ENCODE measurements around the gene ANKRD10.

The ANKRD10 gene

DNA sequence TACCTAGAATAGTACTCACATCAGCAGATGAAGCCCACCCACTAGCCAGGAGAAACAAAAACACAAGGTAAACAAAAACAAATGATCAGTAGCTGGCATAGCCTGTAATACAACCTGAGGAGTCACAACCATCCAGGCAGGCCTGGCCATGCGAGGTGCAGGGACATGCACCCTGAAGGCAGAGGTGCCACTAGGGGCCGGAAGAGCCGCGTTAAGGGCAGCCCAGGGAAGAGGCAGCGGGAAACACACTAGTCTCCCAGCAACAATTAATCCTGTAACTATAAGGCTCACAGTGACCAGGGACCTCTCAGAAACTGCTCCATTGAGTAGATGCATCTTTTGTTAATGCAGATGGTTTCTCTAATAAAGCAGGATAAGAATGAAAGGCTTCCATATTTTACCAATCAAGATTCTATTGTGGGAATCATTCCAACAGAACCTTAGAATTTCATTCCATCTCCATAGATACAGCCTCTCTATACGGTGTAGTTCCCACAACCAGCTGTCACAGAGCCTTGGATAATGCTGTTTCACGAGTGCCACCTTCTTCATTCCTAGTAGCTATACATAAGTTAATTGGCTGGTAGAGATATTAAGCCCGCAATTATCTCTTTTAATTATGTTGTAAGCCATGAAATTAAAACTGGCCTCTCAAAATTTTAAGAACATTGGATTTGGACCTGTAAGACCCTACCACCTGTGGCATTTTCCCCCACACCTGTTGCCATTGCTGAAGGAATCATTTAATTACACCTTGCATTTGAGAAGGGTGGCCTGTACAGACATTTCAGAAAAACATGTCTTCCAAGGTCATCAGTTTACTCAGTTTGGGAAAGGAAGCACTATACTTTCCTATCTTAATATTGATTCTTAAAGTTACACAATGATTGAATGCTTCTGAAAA lies 28.7 kb downstream of the ANKRD10 start:
- DNase-seq (ENCODE audit: low spot score): no peak

GRCh38 chr13:110885516-110885915 lies 29.4 kb downstream of the ANKRD10 start:
- no peak for DNase-seq (ENCODE audit: low spot score)

GRCh38 chr13:110884517-110884916 lies 30.4 kb downstream of the ANKRD10 start:
- no peak for DNase-seq (ENCODE audit: low spot score)

DNA sequence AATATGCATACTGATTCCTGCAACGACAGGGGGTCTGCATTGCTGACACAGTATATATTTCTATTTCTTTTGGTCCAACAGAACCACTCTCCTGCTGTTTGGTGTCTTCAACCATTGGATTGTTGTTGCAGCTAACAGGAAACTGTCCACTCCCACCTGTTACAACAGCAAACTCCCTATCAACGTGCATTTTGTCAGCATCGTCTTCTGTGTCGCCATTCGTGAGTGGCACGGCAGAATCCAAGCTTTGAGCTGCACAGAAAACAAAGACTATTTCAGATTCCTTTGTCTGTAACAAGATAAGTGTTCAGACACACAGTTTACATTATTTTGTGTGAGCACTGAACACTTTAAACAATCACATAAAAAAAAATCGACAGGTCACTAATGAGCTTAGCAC lies 31.3 kb downstream of the ANKRD10 start:
- DNase-seq (ENCODE audit: low spot score): no peak

DNA sequence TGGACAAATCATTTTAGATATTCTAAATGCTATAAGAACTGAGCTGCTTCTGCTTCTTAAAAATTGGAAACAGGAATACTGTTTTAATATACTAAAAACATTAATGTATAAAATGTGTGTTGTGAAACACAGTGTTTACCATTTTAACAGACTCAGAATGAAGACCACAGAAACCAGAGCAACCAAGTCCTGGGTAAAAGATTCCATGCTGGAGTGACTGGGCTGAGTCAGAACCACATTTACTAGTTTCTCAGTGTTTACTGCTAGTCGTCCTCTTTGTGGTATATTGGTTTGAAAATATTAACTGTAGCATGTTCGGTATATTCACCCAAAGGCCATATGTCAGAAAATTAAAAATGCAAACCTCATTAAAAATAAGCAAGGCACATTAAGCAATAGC lies 31.9 kb downstream of the ANKRD10 start:
- no peak for DNase-seq (ENCODE audit: low spot score)

- DNase-seq (ENCODE audit: low spot score): no peak
Observed at GRCh38 chr13:110881839-110882627, 32.8 kb downstream of the ANKRD10 start.

- no peak for DNase-seq (ENCODE audit: low spot score)
Observed at GRCh38 chr13:110880627-110881026, 34.2 kb downstream of the ANKRD10 start.

GRCh38 chr13:110879482-110879881 lies 35.4 kb downstream of the ANKRD10 start:
- DNase-seq (ENCODE audit: low spot score): no peak

- no peak for DNase-seq (ENCODE audit: low spot score)
Observed at GRCh38 chr13:110877737-110878258, 37.1 kb downstream of the ANKRD10 start.

DNA sequence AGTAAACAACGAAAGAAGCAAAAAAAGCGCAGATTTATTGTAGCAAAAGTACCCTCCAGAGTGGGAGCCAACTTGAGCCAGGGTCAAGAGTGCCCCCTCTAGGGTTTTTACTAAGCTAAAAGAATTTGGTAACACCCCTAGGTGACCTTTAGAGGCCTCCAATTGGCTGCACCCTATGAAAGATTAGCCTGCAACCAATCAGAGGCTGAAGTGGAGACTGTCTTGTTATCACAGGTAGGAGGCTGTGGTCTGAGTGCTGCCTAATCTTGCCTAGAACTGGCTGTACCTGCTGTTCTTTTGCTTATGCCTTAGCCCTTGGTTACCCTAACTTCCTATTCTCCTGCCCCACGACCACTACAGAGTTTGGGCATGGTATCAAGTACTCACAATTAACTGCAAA lies 38.3 kb downstream of the ANKRD10 start:
- peak; percentile 28 for DNase-seq (ENCODE audit: low spot score)

DNA sequence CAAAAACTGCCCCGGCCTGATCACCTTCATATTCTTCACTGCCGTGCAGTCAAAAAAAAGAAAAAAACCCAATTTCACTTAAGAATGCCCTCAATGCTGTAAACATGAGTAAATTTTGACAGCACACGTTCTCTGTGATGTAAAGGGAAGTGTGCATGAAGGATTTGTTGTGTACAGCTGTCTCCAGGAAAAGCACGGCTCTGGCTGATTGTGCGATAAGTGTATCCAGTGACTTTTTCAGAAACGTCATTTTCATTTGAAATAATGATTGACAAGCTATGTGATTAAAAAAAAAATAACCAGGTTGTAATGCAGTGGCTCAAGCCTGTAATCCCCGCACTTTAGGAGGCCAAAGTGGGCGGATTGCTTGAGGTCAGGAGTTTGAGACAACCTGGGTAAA lies 39.6 kb downstream of the ANKRD10 start:
- DNase-seq (ENCODE audit: low spot score): no peak

GRCh38 chr13:110874508-110874960 lies 40.3 kb downstream of the ANKRD10 start:
- peak; percentile 38 for DNase-seq (ENCODE audit: low spot score)

DNA sequence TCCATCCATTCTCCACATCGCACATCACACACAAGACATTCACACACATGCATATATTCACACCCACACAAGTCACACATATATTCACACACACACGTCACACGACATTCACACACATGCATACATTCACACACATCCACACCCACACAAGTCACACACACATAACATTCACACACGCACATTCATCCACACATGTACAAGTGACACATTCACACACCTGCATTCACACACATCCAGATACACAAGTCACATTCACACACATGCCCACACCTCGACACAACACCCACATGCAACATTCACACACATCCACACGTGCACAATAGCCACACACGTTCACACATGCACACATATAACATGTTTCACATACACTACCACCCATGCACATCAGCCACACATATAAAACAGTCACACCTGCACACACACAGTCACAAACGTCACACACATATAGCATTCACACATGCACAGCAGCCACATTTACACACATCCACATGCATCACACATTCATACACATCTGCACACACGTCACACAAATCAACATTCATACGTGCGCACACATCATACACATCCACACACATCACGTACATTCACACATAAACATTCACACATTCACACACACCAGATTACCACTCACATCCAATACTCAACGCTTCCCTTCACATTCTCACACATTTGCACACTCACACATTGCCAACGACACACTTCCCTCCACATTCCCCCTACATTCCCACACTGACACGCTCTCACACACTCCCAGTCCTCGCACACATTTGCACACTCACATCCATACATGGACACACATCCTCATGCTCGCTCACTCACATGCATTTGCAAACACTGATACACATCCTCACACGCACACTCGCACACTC lies 41.0 kb downstream of the ANKRD10 start:
- DNase-seq (ENCODE audit: low spot score): no peak

GRCh38 chr13:110872768-110873638 lies 41.9 kb downstream of the ANKRD10 start:
- no peak for DNase-seq (ENCODE audit: low spot score)

GRCh38 chr13:110872034-110872767 lies 42.7 kb downstream of the ANKRD10 start:
- DNase-seq (ENCODE audit: low spot score): no peak

- DNase-seq (ENCODE audit: low spot score): no peak
Observed at GRCh38 chr13:110869805-110870706, 44.8 kb downstream of the ANKRD10 start.

DNA sequence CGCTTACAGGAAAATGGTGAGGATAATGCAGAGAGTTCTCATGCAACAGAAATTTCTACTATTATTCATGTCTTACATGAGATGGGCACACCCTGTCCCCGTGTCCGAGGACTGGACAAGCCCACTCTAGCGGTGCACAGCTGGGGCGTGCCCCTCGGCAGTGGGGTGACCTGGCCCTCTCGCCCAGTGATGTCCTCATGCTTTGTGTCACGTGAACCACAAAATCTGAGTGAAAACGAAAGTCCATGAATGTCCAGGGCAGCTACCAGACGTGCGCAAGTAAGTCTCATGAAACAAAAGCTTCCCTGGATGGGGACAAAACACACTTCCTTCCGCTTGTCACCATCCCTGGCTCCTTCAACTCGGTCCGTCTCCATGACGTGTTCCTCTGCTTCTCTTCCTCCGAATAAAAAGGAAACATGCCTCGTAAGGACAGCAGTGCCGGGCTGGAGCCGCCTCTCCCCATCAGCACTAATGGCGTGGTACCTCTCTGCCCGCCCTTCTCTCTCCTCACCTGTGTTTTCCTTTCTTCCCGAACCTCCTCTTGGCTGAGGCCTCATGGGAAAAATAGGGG lies 45.6 kb downstream of the ANKRD10 start:
- no peak for DNase-seq (ENCODE audit: low spot score)

- no peak for DNase-seq (ENCODE audit: low spot score)
Observed at GRCh38 chr13:110868720-110869119, 46.1 kb downstream of the ANKRD10 start.

DNA sequence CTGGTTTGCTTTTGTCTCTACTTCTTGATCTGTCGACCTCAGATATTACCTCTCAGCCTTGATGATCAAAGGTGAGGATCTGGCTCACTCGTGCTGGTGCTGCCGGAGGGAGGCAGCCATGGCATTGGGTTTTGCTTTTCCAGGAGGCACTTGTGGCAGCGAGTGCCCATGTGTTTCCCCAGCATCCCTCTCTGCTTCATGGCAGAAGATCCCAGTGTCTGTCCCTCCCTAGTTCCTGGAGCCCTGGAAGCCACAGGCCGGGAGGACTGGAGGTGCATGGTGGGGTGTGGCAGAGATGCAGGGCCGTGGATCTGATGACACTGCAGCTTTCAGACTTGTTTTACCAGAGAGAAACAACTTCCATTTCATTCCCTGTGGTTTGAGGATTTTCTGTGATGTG lies 47.5 kb downstream of the ANKRD10 start:
- DNase-seq (ENCODE audit: low spot score): no peak

Data from germinal center (tissue), 1 donor.